Gastrocnemius medialis (tissue), 4 donors: ENCODE results near the gene LEKR1.

Source experiments
- POLR2A ChIP-seq, 2 donors: fragments of 450-650 bp; IDR thresholded peaks; one replicate each; pipeline ENCODE4 v1.6.1; 2017; ENCODE audit warnings: antibody characterized with exemption in 2 of 2, mild to moderate bottlenecking in 2 of 2, moderate library complexity in 2 of 2
- TF ChIP-seq, protein P1 (sequence below), 5 experiments: fragments of 450-650 bp in 3 of 5; fragments of 200-600 bp in 2 of 5; sonication (generic) in 2 of 5; IDR thresholded peaks in 4 of 5; conservative IDR thresholded peaks in 1 of 5; 1 replicate in 4 of 5; 2 replicates in 1 of 5; pipeline ENCODE4 v1.5.1; 2016 to 2019; ENCODE audit warnings: antibody characterized with exemption in 5 of 5, mild to moderate bottlenecking in 3 of 5, moderate library complexity in 3 of 5

- TF ChIP-seq POLR2A (IDR thresholded peaks at IDR 0.05) = no peak
- TF ChIP-seq, protein P1, sequence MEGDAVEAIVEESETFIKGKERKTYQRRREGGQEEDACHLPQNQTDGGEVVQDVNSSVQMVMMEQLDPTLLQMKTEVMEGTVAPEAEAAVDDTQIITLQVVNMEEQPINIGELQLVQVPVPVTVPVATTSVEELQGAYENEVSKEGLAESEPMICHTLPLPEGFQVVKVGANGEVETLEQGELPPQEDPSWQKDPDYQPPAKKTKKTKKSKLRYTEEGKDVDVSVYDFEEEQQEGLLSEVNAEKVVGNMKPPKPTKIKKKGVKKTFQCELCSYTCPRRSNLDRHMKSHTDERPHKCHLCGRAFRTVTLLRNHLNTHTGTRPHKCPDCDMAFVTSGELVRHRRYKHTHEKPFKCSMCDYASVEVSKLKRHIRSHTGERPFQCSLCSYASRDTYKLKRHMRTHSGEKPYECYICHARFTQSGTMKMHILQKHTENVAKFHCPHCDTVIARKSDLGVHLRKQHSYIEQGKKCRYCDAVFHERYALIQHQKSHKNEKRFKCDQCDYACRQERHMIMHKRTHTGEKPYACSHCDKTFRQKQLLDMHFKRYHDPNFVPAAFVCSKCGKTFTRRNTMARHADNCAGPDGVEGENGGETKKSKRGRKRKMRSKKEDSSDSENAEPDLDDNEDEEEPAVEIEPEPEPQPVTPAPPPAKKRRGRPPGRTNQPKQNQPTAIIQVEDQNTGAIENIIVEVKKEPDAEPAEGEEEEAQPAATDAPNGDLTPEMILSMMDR (IDR thresholded peaks at IDR 0.05 in 4 of 5, conservative IDR thresholded peaks at IDR 0.05 in 1 of 5) = no peak
These were observed 17.1 kb downstream of the LEKR1 start for GRCh38 chr3:156843071-156843808.
